ENCODE data around the gene RCAN2.

DNA sequence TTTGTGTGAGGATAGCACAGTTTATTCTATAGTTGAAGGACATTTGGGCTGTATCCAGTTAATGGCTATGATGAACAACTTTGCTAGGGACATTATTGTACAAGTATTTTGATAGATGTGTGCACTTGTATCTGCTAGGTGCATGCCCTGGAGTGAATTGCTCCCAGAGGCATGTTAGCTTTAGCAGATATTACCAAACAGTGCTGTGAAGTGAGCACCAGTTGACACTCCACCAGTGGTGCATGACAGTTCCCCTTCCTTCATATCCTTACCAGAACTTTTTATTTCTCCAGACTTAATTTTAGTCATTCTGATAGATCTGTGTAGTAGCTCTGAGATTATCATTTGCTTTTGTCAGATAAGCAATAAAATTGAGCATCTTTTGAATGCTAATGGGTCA, 271.6 kb downstream of the RCAN2 start:
- TF ChIP-seq JUNB (IDR thresholded peaks at IDR 0.05; ENCODE audit: unreplicated experiment) (no peak), POLR2AphosphoS5 (IDR thresholded peaks at IDR 0.05; ENCODE audit: low read depth) (no peak), CREB1 (CRISPR knock-in tag; IDR thresholded peaks at IDR 0.05; ENCODE audit: low read depth) (no peak), EZH2 (IDR thresholded peaks at IDR 0.05; ENCODE audit: low read depth, unreplicated experiment) (no peak), EZH2phosphoT487 (IDR thresholded peaks at IDR 0.05; ENCODE audit: unreplicated experiment) (no peak), REST (IDR thresholded peaks at IDR 0.05; ENCODE audit: unreplicated experiment) (no peak)
- TF ChIP-seq, protein P1, sequence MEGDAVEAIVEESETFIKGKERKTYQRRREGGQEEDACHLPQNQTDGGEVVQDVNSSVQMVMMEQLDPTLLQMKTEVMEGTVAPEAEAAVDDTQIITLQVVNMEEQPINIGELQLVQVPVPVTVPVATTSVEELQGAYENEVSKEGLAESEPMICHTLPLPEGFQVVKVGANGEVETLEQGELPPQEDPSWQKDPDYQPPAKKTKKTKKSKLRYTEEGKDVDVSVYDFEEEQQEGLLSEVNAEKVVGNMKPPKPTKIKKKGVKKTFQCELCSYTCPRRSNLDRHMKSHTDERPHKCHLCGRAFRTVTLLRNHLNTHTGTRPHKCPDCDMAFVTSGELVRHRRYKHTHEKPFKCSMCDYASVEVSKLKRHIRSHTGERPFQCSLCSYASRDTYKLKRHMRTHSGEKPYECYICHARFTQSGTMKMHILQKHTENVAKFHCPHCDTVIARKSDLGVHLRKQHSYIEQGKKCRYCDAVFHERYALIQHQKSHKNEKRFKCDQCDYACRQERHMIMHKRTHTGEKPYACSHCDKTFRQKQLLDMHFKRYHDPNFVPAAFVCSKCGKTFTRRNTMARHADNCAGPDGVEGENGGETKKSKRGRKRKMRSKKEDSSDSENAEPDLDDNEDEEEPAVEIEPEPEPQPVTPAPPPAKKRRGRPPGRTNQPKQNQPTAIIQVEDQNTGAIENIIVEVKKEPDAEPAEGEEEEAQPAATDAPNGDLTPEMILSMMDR (conservative IDR thresholded peaks at IDR 0.05; ENCODE audit: low read depth in 2 of 2) = no peak
- TF ChIP-seq, protein P2, sequence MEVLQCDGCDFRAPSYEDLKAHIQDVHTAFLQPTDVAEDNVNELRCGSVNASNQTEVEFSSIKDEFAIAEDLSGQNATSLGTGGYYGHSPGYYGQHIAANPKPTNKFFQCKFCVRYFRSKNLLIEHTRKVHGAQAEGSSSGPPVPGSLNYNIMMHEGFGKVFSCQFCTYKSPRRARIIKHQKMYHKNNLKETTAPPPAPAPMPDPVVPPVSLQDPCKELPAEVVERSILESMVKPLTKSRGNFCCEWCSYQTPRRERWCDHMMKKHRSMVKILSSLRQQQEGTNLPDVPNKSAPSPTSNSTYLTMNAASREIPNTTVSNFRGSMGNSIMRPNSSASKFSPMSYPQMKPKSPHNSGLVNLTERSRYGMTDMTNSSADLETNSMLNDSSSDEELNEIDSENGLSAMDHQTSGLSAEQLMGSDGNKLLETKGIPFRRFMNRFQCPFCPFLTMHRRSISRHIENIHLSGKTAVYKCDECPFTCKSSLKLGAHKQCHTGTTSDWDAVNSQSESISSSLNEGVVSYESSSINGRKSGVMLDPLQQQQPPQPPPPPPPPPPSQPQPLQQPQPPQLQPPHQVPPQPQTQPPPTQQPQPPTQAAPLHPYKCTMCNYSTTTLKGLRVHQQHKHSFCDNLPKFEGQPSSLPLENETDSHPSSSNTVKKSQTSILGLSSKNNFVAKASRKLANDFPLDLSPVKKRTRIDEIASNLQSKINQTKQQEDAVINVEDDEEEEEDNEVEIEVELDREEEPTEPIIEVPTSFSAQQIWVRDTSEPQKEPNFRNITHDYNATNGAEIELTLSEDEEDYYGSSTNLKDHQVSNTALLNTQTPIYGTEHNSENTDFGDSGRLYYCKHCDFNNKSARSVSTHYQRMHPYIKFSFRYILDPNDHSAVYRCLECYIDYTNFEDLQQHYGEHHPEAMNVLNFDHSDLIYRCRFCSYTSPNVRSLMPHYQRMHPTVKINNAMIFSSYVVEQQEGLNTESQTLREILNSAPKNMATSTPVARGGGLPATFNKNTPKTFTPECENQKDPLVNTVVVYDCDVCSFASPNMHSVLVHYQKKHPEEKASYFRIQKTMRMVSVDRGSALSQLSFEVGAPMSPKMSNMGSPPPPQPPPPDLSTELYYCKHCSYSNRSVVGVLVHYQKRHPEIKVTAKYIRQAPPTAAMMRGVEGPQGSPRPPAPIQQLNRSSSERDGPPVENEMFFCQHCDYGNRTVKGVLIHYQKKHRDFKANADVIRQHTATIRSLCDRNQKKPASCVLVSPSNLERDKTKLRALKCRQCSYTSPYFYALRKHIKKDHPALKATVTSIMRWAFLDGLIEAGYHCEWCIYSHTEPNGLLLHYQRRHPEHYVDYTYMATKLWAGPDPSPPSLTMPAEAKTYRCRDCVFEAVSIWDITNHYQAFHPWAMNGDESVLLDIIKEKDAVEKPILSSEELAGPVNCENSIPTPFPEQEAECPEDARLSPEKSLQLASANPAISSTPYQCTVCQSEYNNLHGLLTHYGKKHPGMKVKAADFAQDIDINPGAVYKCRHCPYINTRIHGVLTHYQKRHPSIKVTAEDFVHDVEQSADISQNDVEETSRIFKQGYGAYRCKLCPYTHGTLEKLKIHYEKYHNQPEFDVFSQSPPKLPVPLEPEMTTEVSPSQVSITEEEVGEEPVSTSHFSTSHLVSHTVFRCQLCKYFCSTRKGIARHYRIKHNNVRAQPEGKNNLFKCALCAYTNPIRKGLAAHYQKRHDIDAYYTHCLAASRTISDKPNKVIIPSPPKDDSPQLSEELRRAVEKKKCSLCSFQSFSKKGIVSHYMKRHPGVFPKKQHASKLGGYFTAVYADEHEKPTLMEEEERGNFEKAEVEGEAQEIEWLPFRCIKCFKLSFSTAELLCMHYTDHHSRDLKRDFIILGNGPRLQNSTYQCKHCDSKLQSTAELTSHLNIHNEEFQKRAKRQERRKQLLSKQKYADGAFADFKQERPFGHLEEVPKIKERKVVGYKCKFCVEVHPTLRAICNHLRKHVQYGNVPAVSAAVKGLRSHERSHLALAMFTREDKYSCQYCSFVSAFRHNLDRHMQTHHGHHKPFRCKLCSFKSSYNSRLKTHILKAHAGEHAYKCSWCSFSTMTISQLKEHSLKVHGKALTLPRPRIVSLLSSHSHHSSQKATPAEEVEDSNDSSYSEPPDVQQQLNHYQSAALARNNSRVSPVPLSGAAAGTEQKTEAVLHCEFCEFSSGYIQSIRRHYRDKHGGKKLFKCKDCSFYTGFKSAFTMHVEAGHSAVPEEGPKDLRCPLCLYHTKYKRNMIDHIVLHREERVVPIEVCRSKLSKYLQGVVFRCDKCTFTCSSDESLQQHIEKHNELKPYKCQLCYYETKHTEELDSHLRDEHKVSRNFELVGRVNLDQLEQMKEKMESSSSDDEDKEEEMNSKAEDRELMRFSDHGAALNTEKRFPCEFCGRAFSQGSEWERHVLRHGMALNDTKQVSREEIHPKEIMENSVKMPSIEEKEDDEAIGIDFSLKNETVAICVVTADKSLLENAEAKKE (CRISPR knock-in tag; IDR thresholded peaks at IDR 0.05) = no peak
